DMS 273 (cell line): ENCODE results near the gene IRX1.

Experiments
- DNase-seq: peaks from one replicate; lab custom pipeline; 2025; ENCODE audit not compliant: unreplicated experiment; lab: John Stamatoyannopoulos, UW

Gene IRX1

DNA sequence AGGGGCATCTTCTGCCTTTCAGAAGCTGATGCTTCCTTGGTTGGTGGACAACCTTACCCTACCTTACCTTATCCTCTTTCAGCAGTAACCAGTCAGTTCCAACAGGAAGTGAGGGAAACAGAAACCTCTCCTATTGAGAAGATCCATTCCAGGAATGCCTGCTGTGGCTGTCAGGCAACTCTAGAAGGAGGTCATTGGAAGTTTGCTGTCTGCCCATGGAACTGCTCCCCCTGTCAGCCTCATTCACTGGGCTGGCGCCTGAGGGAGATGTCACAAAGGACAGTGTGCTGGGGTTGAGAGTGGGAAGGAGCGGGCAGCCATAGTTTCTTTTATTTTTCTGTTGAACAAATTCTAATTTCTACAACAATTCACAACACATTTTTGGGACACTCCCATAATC, 54.7 kb downstream of the IRX1 start:
- no peak for DNase-seq

DNA sequence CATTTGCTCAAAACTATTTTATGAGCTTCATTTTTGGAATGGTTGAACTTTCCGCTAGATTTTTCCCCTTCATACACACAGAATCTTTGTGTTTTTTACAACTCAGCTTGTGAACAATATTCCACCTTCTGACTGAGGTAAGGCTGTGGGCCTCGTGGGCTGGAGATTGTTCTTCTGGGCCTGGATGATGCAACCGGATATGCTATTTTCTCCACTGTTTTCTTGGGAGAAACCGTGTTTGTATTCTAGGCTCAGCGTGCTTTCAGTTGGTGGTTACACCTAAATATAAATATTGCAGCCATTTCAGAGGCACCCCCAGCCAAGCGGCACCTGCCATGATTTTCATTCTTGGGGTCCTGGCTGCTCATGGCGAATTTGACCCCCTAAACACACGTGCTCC, 55.2 kb downstream of the IRX1 start:
- no peak for DNase-seq
